GM12878 (cell line): ENCODE measurements around the gene CHRM2. TPM values are rescaled to one million over a fixed set of nuclear protein-coding genes. Genes with fewer than 3 reads are reported as not detected.

Experiments
- ATAC-seq: fragments of 200-7000 bp; cut with Tn5 transposase; 3 replicates; pipeline ENCODE4 v1.9.1; 2020; ENCODE audit warnings: mild to moderate bottlenecking, moderate library complexity
- BruUV-seq: library from RNA; stranded (reverse); fragments of 400-500 nt; replicated peaks from 2 replicates; lab custom pipeline; 2021; lab: Mats Ljungman, UMichigan
- CTCF ChIA-PET: fragments of 300-600 bp; sonication (Branson Sonifier 250); formaldehyde crosslinking; extraction: SDS; loops from one replicate; lab custom pipeline; 2021; ENCODE audit warnings: inconsistent platforms; lab: Yijun Ruan, JAX
- POLR2A ChIA-PET: fragments of 350-600 bp; formaldehyde crosslinking; extraction: SDS; loops from one replicate; lab custom pipeline; 2021; ENCODE audit warnings: inconsistent platforms; lab: Charles Lee
- RAD21 ChIA-PET: fragments of 300-600 bp; sonication (Branson Sonifier 250); formaldehyde crosslinking; loops from one replicate; lab custom pipeline; 2023; ENCODE audit warnings: antibody characterized with exemption; ENCODE audit not compliant: unreplicated experiment; lab: Charles Lee
- SMC1A ChIA-PET: fragments of 300-600 bp; sonication (Branson Sonifier 250); formaldehyde crosslinking; loops from one replicate; lab custom pipeline; 2023; ENCODE audit not compliant: unreplicated experiment, uncharacterized antibody; lab: Charles Lee
- DNase-seq: peaks from one replicate; pipeline ENCODE4 v3.0.0-alpha.2; 2011; ENCODE audit warnings: low read depth, low spot score
- FAIRE-seq: peaks from 3 replicates; lab custom pipeline; 2011; peaks lifted over from hg19 to GRCh38; lab: Jason Lieb, UNC
- H2AFZ ChIP-seq: 2 replicates; pipeline ENCODE4 v1.6.0; 2011; ENCODE audit warnings: low read depth, low read length, control low read depth; ENCODE audit not compliant: control insufficient read depth
- H3K27ac ChIP-seq: 2 replicates; pipeline ENCODE4 v1.5.1; 2011; ENCODE audit warnings: control low read depth; ENCODE audit not compliant: control insufficient read depth, insufficient read depth
- H3K27me3 ChIP-seq, 2 experiments: replicated peaks in 1 of 2; 2 replicates each; pipeline versions ENCODE4 v1.6.0 to v1.6.1; 2011; ENCODE audit warnings: low read length in 1 of 2; ENCODE audit not compliant: control insufficient read depth in 2 of 2, insufficient read depth in 2 of 2
- H3K36me3 ChIP-seq, 2 experiments: 2 replicates each; pipeline ENCODE4 v1.5.1; 2011; ENCODE audit warnings: low read length in 1 of 2; ENCODE audit not compliant: control insufficient read depth in 2 of 2, insufficient read depth in 2 of 2
- H3K4me1 ChIP-seq: 2 replicates; pipeline ENCODE4 v1.6.1; 2011; ENCODE audit warnings: mild to moderate bottlenecking, low read length, moderate library complexity, mixed read lengths; ENCODE audit not compliant: control insufficient read depth, insufficient read depth
- H3K4me2 ChIP-seq: 2 replicates; pipeline ENCODE4 v1.6.0; 2011; ENCODE audit warnings: control low read depth; ENCODE audit not compliant: control insufficient read depth, insufficient read depth
- H3K4me3 ChIP-seq: fragments of 200-600 bp; sonication (generic); 2 replicates; pipeline ENCODE4 v1.5.1; 2016
- H3K79me2 ChIP-seq: 2 replicates; pipeline ENCODE4 v1.6.0; 2011; ENCODE audit warnings: low read length; ENCODE audit not compliant: control insufficient read depth, insufficient read depth
- H3K9ac ChIP-seq: 2 replicates; pipeline ENCODE4 v1.8.0; 2011; ENCODE audit warnings: low read length, control low read depth, mixed read lengths; ENCODE audit not compliant: control insufficient read depth, insufficient read depth
- H3K9me3 ChIP-seq: replicated peaks from 3 replicates; pipeline ENCODE4 v1.5.1; 2011; ENCODE audit warnings: mild to moderate bottlenecking, low read length; ENCODE audit not compliant: control insufficient read depth, insufficient read depth
- H4K20me1 ChIP-seq: 2 replicates; pipeline ENCODE4 v1.6.0; 2011; ENCODE audit not compliant: control insufficient read depth, insufficient read depth
- CEBPZ ChIP-seq: fragments of 150-350 bp; IDR thresholded peaks from 2 replicates; pipeline ENCODE4 v1.6.1; 2016; ENCODE audit warnings: low read depth, low read length
- CREM ChIP-seq: IDR thresholded peaks from 2 replicates; pipeline ENCODE4 v1.6.1; 2014; ENCODE audit warnings: antibody characterized with exemption, low read depth
- IRF4 ChIP-seq: IDR thresholded peaks from 2 replicates; pipeline ENCODE4 v1.6.1; 2011; ENCODE audit warnings: low read depth, low read length
- MYC ChIP-seq: IDR thresholded peaks from 2 replicates; pipeline ENCODE4 v1.6.1; 2011; ENCODE audit warnings: mild to moderate bottlenecking, low read length, moderate library complexity, inconsistent platforms; ENCODE audit not compliant: insufficient read depth, insufficient replicate concordance, insufficient read length, severe bottlenecking
- RCOR1 ChIP-seq: conservative IDR thresholded peaks from 2 replicates; pipeline ENCODE4 v1.6.1; 2012; ENCODE audit warnings: low read depth, low read length, improper control_type of control experiment
- SRF ChIP-seq, 2 experiments: IDR thresholded peaks; 2 replicates each; pipeline ENCODE4 v1.6.1; 2011; ENCODE audit warnings: low read depth in 2 of 2, low read length in 2 of 2, mild to moderate bottlenecking in 1 of 2, moderate library complexity in 1 of 2
- TCF12 ChIP-seq: IDR thresholded peaks from 2 replicates; pipeline ENCODE4 v1.6.1; 2011; ENCODE audit warnings: low read depth, mild to moderate bottlenecking, low read length
- ZZZ3 ChIP-seq: IDR thresholded peaks from 2 replicates; pipeline ENCODE4 v1.6.1; 2011; ENCODE audit warnings: low read depth; ENCODE audit not compliant: control insufficient read depth, insufficient read length
- WGBS: methylation state at CpG from one replicate; pipeline ENCODE4 v1.1.6; 2016; ENCODE audit warnings: low lambda C conversion rate; ENCODE audit not compliant: insufficient replicate concordance, insufficient coverage; ENCODE audit errors: missing lambda C conversion rate; 5-methylcytosine and 5-hydroxymethylcytosine counted together
- in situ Hi-C: fragments of 300-500 bp; cut with MboI; formaldehyde crosslinking; loops from 9 replicates; pipeline ENCODE4 v1.14.3; 2018; ENCODE audit warnings: mixed read lengths
- intact Hi-C: fragments of 100-400 bp; cut with micrococcal nuclease; formaldehyde crosslinking; loops from one replicate; pipeline ENCODE4 v1.14.2; 2022; ENCODE audit not compliant: unreplicated experiment
- polyA plus RNA-seq, 11 experiments: library from polyadenylated mRNA; depleted of rRNA in 4 of 11; unstranded in 6 of 11; stranded (reverse) in 5 of 11; fragments of >200 nt; fragmentation: Nextera tagmentation in 4 of 11; fragmentation: Illumina TruSeq in 1 of 11; extraction: Ambion mirVana in 4 of 11; extraction: Trizol in 1 of 11; gene quantifications; 1 replicate in 1 of 11; 2 replicates in 10 of 11; pipeline versions ENCODE4 v1.2.1 to v1.2.3, GENCODE V29; 2011 to 2016; ENCODE audit warnings: inconsistent platforms in 2 of 11, missing spikeins in 2 of 11, low read depth in 1 of 11
- total RNA-seq, 4 experiments: library from RNA; depleted of rRNA in 3 of 4; stranded (reverse); fragments of >200 nt in 3 of 4; fragmentation: Illumina TruSeq in 1 of 4; extraction: Trizol in 1 of 4; gene quantifications; 2 replicates each; pipeline versions ENCODE4 v1.2.1 to v1.2.3, GENCODE V29; 2013 to 2021

The CHRM2 gene
- total and polyA plus RNA-seq, 10 of the 15 experiments (the other 5 are each of a cell fraction or from before 2014, with no cell fraction given), result 0.05 TPM; not detected in 9

- no peaks in the 10 kb centered on the region for H3K9me3 ChIP-seq
- ChIA-PET POLR2A (no interaction called here), SMC1A (no interaction called here), RAD21 (no interaction called here), CTCF (no interaction called here)
- no peaks in the 10 kb centered on the region for H3K27me3 ChIP-seq
- no peak for ATAC-seq
- no TSS peak for BruUV-seq
- no peak overlapping the region for H3K4me3 ChIP-seq
- WGBS, result 46% methylated on average over 5 of the region's 5 CpGs
- in situ Hi-C loops, result no loop called here
- no peaks in the 10 kb centered on the region for H4K20me1 ChIP-seq
- no peak for TF ChIP-seq TCF12
- no peak for TF ChIP-seq CREM
- no peak for TF ChIP-seq RCOR1
- TF ChIP-seq IRF4, result no peak
- no peak for TF ChIP-seq CEBPZ
- TF ChIP-seq ZZZ3, result no peak
- TF ChIP-seq MYC, result no peak
- no peak for TF ChIP-seq SRF (IDR thresholded peaks at IDR 0.05; ENCODE audit: low read depth in 2 of 2, low read length in 2 of 2)
- no peak overlapping the region for H3K4me2 ChIP-seq
- DNase-seq, result no peak
- FAIRE-seq, result no peak
- no peaks in the 10 kb centered on the region for H3K36me3 ChIP-seq
- H3K27ac ChIP-seq, result no peak overlapping the region
- no peak overlapping the region for H2AFZ ChIP-seq
- intact Hi-C loops, result no loop called here
- no peaks in the 10 kb centered on the region for H3K79me2 ChIP-seq
- no peaks in the 10 kb centered on the region for H3K4me1 ChIP-seq
- no peak overlapping the region for H3K9ac ChIP-seq
These were observed 69.0 kb downstream of the CHRM2 start for GRCh38 chr7:136937436-136937835.
